ENCODE results near the gene CSTF1.

DNA sequence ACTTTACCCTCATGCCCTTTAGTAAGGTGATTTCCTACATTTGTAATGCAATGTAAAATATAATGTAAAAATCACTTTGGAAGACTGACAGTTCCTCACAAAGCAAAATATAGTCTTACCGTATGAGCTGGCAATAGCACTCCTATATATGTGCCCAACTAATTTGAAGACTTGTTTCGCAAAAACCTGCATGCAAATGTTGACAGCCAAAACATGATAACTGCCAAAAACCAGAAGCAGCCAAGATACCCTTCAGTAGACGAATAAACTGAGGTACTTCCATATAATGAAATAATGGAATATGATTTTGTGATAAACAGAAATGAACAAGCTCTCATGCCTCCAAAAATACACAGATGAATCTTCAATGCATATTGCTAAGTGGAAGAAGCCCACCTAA, 14.1 kb upstream of the CSTF1 start:
- TF ChIP-seq, protein P1, sequence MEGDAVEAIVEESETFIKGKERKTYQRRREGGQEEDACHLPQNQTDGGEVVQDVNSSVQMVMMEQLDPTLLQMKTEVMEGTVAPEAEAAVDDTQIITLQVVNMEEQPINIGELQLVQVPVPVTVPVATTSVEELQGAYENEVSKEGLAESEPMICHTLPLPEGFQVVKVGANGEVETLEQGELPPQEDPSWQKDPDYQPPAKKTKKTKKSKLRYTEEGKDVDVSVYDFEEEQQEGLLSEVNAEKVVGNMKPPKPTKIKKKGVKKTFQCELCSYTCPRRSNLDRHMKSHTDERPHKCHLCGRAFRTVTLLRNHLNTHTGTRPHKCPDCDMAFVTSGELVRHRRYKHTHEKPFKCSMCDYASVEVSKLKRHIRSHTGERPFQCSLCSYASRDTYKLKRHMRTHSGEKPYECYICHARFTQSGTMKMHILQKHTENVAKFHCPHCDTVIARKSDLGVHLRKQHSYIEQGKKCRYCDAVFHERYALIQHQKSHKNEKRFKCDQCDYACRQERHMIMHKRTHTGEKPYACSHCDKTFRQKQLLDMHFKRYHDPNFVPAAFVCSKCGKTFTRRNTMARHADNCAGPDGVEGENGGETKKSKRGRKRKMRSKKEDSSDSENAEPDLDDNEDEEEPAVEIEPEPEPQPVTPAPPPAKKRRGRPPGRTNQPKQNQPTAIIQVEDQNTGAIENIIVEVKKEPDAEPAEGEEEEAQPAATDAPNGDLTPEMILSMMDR (IDR thresholded peaks at IDR 0.05; ENCODE audit: insufficient read depth, low read length, poor library complexity, severe bottlenecking), result no peak
- no peak for TF ChIP-seq EZH2phosphoT487 (conservative IDR thresholded peaks at IDR 0.05; ENCODE audit: low read length)

Measured in SU-DHL-6 (cell line).